GM18909 (cell line): Measurements from ENCODE around the gene BTG2.

Experiments
- ATAC-seq: cut with Tn5 transposase; IDR thresholded peaks from one replicate; pipeline ENCODE4 v1.9.1; 2021; ENCODE audit warnings: mild to moderate bottlenecking; ENCODE audit not compliant: unreplicated experiment, poor library complexity

Gene BTG2

GRCh38 chr1:203275656-203276272, 29.6 kb upstream of the BTG2 start:
- ATAC-seq = no peak

DNA sequence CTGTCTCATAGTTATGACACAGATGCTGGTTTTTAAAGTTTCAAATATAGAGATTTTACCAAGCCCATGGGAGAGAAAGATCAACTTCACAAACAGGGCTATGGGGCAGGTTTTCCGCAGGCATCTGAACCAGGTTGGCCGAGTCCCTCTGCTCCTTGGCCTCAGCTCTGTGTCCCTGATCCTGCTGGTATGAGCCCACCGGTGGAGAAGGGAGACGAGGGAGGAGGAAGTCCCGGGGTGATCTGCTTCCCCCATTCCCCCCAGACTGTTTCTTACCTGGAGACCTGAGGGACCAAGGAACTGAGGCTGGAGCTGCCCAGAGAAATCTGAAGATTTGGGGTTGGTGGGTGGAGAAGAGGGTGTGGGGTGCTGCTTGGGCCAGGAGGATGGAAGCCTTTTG, 28.9 kb upstream of the BTG2 start:
- ATAC-seq = no peak

- ATAC-seq = no peak
Observed at GRCh38 chr1:203276916-203277545, 28.3 kb upstream of the BTG2 start.

DNA sequence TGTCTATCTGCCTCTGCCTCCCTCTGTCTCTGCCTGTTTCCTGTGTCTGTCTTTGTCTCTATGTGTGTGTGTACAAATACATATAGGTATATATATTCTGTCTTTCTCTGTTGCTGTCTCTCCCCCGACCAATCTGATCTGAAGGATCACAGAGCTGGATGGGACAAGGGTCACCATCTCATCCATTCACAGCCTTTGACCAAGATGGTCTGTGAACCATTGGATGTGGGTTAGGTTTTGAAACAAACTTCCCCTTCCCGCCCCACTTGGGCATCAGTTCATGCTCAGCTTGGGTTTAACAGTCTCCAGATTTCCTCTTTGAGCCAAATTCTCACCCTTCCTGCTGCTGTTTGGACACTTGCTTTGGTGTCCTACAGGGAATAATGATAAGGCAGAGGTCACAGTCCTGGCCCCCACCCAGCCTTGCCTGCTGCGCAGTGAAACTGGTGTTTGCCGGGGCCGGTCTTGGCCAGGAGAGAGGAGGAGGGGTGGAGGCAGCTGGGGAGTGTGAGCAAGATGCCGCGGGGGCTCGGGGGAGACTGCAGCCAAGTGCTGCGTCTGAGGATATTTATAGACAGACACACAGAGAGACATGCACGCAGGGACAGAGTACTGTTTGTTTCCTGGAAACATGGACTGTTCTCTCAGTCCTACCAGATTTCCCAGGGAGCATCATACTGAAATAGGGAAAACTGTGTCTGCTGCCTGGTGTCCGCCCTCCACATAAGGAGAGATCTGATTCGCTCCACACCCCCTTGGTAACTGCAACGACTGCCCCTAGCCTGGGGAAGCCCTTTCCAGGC, 27.0 kb upstream of the BTG2 start:
- no peak for ATAC-seq

DNA sequence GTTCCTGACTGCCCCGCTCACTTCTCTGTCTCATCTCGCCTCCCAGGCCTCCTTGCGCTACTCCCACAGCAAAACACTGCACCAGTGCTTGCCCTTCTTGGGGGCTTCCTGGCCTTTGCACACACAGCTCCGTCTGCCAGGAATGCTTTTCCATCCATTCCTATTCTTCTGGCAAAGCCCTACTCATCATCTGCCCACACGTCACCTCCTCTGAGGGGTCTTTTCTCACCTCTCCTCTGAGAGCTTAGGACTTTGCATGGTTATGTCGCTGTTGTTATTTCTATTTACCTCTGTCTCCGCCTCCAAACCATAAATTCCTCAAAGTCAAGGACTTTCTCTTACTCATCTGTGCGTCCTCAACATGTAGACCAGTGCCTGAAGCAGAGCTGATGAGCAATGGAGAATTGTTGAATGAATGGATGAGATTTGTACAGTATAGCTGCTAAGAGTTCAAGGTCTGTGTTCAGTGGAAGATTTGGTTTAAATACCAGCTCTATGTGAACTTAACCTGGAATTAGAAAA, 26.4 kb upstream of the BTG2 start:
- ATAC-seq = no peak

GRCh38 chr1:203280061-203280460, 25.3 kb upstream of the BTG2 start:
- no peak for ATAC-seq

DNA sequence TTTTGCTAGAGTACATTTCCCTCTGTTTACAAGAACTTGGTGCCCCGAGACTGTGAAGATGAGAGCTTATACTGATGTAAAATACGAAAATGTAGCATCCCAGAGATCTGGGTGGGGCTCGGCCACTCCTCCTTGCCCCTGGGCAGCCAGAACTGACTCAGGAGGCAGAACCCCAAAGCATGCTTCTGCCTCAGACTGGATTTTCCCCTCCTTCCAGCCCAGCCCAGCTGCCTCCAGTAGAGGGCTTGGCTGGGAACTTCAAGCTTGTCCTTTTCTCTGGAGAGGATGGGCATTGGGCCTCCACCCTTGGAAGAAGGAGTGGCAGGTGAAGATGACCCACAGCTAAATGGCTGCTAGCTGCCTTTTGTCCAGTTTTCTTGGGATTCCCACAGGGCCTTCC, 24.3 kb upstream of the BTG2 start:
- no peak for ATAC-seq

GRCh38 chr1:203281851-203282661, 23.3 kb upstream of the BTG2 start:
- no peak for ATAC-seq

GRCh38 chr1:203282720-203283542, 22.4 kb upstream of the BTG2 start:
- ATAC-seq = no peak

DNA sequence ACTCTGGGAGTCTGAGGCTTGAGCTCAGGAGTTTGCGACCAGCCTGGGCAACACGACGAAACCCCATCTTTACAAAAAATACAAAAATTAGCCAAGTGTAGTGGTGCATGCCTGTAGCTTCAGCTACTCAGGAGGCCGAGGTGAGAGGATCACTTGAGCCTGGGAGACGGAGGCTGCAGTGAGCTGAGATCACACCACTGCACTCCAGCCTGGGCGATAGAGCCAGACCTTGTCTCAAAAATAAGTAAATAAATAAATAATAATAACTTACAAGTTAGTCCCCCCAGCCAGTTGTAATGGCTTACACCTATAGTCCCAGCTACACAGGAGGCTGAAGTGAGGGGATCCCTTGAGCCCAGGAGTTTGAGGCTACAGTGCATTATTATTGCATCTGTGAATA, 21.7 kb upstream of the BTG2 start:
- no peak for ATAC-seq

DNA sequence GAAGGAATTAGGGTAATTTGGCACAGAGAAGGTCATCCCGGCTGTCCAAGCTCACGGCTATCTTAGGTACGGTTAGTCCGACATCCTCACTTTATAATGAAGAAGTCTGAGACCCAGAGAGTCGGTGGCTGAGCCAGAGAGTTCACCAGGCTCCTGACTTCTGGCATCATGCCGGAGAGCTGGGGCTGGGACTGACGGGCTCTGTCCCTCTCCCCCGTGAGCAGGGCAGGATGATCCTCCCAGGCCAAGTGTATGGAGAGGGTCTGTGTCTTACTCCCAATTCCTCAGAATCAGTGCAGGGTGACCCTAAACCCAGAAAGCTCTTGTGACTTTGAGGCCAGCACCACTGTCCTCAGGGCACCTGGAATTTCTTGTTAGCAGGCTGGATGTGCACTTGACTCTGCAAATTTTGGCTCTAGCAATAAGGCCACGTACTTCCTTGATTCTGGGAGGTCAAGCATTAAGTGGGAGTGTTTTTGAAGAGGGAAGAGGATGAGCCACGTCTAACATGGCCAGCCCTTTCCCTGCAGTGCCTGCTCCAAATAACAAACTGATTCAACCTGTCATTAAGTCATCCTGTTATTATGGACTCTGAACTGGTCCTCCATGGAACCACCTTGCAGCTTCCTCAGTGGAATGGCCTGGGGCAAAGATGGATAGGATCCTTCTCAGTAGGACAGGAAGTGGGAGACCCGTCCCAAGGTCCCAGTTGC, 20.8 kb upstream of the BTG2 start:
- ATAC-seq = no peak

GRCh38 chr1:203286161-203286984, 18.9 kb upstream of the BTG2 start:
- ATAC-seq = no peak

DNA sequence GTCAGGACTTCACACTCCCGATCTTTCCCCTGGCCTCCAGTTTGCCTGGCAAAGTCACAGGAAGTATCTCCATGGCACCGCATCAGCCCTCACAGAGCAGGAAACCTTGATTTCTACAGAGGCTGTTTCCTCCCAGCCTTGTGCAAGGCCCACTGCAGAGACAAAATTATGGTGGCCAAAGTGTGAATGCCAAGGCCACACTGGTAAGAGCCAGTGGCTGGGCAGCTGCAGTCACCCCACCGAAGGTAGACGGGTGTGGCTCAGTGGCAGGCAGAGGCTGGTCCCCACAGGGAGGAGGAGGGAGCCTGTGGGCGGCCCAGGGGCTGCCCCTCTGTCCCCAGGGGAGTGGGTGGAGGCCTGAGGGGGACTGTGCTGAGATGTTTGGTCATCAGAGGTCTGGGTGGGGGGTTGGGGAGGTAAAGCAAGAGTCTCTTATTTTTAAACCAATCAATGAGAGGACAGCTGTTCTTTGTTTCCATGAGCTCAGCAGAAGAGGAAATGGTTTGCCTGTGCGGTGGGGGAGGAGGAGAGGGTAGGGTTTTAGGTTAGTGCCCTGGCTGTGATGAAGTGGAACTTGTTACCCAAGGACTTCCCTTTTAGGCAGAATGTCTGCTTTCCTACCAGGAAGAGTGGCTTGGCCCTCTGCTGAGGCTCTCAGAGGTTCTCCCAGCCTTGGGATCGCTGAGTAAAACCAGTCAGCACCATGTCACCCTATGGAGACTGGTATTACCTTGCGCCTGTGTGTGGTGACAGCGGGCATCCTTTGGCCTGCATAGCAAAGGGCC, 18.0 kb upstream of the BTG2 start:
- peak; percentile 52 for ATAC-seq

DNA sequence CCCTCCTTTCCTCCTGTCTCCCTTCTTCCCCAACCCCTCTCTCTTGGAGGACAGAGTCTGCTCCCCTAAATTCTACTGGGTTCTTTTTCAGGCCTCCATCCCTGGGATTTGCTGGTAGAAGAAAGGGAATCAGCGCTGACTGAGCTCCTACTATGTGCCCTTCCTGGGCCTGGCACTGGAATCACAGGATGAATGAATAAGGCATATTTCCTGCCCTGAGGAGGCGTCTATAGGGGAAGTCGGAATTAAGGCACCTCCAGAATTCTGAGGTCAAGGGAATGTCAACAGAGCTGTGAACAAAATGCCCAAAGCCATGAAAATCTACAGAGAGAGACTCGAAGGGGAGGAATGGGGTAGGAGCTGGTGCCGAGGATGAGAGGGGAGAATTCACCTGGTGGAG, 17.4 kb upstream of the BTG2 start:
- no peak for ATAC-seq

- no peak for ATAC-seq
Observed at GRCh38 chr1:203288400-203288799, 16.9 kb upstream of the BTG2 start.

DNA sequence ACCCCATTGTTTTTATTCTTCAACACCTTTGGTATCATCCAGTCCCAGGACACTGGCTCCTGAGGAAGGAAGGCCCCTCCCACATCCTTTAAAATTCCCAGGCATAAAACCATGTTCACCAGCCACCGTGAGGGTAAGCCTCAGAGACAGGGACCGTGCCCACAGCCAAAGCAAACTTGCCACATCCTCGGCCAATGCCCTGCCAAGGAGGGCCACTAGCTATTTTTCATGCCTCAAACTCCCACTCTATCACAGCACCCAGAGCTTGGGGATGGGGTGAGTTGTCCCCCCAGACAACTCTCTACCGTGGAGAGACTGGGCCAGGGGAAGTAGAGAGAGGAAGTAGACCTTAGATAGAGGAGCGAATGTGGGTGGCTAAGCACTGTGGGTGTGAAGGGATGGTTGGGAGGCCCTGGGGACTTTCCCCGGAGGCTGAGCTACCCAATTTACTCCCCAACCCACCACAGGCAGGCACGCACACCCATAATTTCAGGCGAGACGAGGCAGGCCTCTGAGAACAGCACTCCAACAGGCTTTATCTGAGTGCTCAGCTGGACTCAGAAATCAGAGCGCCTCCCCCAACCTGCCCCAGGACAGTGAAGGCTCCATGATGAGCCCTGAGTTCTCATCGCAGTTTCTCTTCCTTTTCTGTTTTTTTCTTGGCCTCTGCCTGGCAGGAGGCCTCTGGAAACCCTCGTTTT, 15.9 kb upstream of the BTG2 start:
- ATAC-seq = peak; percentile 66

GRCh38 chr1:203289982-203290260, 15.4 kb upstream of the BTG2 start:
- no peak for ATAC-seq
